HCT116 (cell line): ENCODE measurements around the gene SP100. TPM values are rescaled to one million over a fixed set of nuclear protein-coding genes. Genes with fewer than 3 reads are reported as not detected.

Experiments
- ATAC-seq: fragments of 200-7000 bp; cut with Tn5 transposase; 2 replicates; pipeline ENCODE4 v1.9.1; 2020; ENCODE audit warnings: mild to moderate bottlenecking, moderate library complexity
- BruUV-seq: library from RNA; stranded (reverse); fragments of 400-500 nt; replicated peaks from 2 replicates; lab custom pipeline; 2021; lab: Mats Ljungman, UMichigan
- CTCF ChIA-PET: fragments of 300-600 bp; sonication (Branson Sonifier 250); formaldehyde crosslinking; loops from one replicate; lab custom pipeline; 2021; ENCODE audit warnings: antibody characterized with exemption; lab: Charles Lee
- POLR2A ChIA-PET: fragments of 300-600, 350-600 bp; sonication (Branson Sonifier 250); formaldehyde crosslinking; loops from one replicate; lab custom pipeline; 2021; ENCODE audit warnings: antibody characterized with exemption; lab: Charles Lee
- RAD21 ChIA-PET, 2 experiments: fragments of 300-600 bp; sonication (Branson Sonifier 250); formaldehyde crosslinking; loops; one replicate each; lab custom pipeline; 2023; ENCODE audit warnings: low total read pairs in 2 of 2; ENCODE audit not compliant: uncharacterized antibody in 2 of 2, unreplicated experiment in 2 of 2, low non-redundant PET in 1 of 2; lab: Charles Lee
- DNase-seq: peaks from one replicate; pipeline ENCODE4 v3.0.0-alpha.2; 2010; ENCODE audit warnings: low read depth, low spot score
- H2AFZ ChIP-seq: fragments of 200-600 bp; shearing (Covaris generic), sonication (generic); 2 replicates; pipeline ENCODE4 v1.6.1; 2017; ENCODE audit warnings: low read depth, mixed run types, mixed read lengths, antibody characterized with exemption, low read length; ENCODE audit not compliant: poor library complexity, severe bottlenecking
- H3K27ac ChIP-seq: 2 replicates; pipeline ENCODE4 v1.5.1; 2012; ENCODE audit warnings: low read depth, low read length
- H3K27me3 ChIP-seq: fragments of 200-600 bp; sonication (generic); 2 replicates; pipeline ENCODE4 v1.6.1; 2016; ENCODE audit warnings: mixed run types, low read length, mixed read lengths; ENCODE audit not compliant: insufficient read depth
- H3K36me3 ChIP-seq, 2 experiments: fragments of 200-500 bp in 1 of 2; fragments of 200-600 bp in 1 of 2; sonication (Bioruptor generic) in 1 of 2; sonication (generic) in 1 of 2; 2 replicates each; pipeline versions ENCODE4 v1.5.1 to v1.6.1; 2014 to 2016; ENCODE audit warnings: low read length in 2 of 2, inconsistent platforms in 1 of 2, mixed read lengths in 1 of 2, mixed run types in 1 of 2; ENCODE audit not compliant: insufficient read depth in 2 of 2, control insufficient read depth in 1 of 2
- H3K4me1 ChIP-seq, 2 experiments: fragments of 200-600 bp in 1 of 2; sonication (generic) in 1 of 2; 2 replicates each; pipeline versions ENCODE4 v1.5.1 to v1.6.1; 2012 to 2017; ENCODE audit warnings: low read length in 2 of 2, inconsistent platforms in 1 of 2, mild to moderate bottlenecking in 1 of 2, mixed read lengths in 1 of 2, mixed run types in 1 of 2, moderate library complexity in 1 of 2; ENCODE audit not compliant: insufficient read depth in 2 of 2, control insufficient read depth in 1 of 2
- H3K4me2 ChIP-seq: fragments of 200-600 bp; sonication (generic); 2 replicates; pipeline ENCODE4 v1.6.1; 2017; ENCODE audit warnings: mixed run types, low read length, mixed read lengths
- H3K4me3 ChIP-seq, 2 experiments: fragments of 200-600 bp in 1 of 2; sonication (generic) in 1 of 2; replicated peaks in 1 of 2; 2 replicates each; pipeline ENCODE4 v1.5.1; 2011 to 2016; ENCODE audit warnings: low read length in 2 of 2, control low read depth in 1 of 2, low read depth in 1 of 2, mild to moderate bottlenecking in 1 of 2, mixed read lengths in 1 of 2, mixed run types in 1 of 2
- H3K79me2 ChIP-seq: fragments of 200-600 bp; sonication (generic); 2 replicates; pipeline ENCODE4 v1.6.1; 2017; ENCODE audit warnings: mild to moderate bottlenecking, mixed run types, low read length, moderate library complexity, mixed read lengths; ENCODE audit not compliant: insufficient read depth
- H3K9ac ChIP-seq: fragments of 200-600 bp; sonication (generic); 2 replicates; pipeline ENCODE4 v1.6.1; 2016; ENCODE audit warnings: low read length, mixed read lengths
- H3K9me2 ChIP-seq: fragments of 200-600 bp; sonication (generic), shearing (Covaris generic); 2 replicates; pipeline ENCODE4 v1.6.1; 2017; ENCODE audit warnings: mixed run types, mild to moderate bottlenecking, moderate library complexity; ENCODE audit not compliant: insufficient read depth
- H3K9me3 ChIP-seq, 2 experiments: fragments of 200-500 bp in 1 of 2; fragments of 200-600 bp in 1 of 2; sonication (Bioruptor generic) in 1 of 2; sonication (generic) in 1 of 2; 2 replicates each; pipeline ENCODE4 v1.6.1; 2014 to 2017; ENCODE audit warnings: low read length in 2 of 2, mixed read lengths in 2 of 2, inconsistent platforms in 1 of 2, low read depth in 1 of 2, mild to moderate bottlenecking in 1 of 2, mixed run types in 1 of 2, moderate library complexity in 1 of 2; ENCODE audit not compliant: control insufficient read depth in 1 of 2, insufficient read depth in 1 of 2
- H4K20me1 ChIP-seq: fragments of 200-600 bp; sonication (generic), shearing (Covaris generic); 2 replicates; pipeline ENCODE4 v1.6.1; 2017; ENCODE audit warnings: mixed run types, mild to moderate bottlenecking, moderate library complexity; ENCODE audit not compliant: insufficient read depth
- ATF3 ChIP-seq: IDR thresholded peaks from 2 replicates; pipeline ENCODE4 v1.6.1; 2012
- CBX3 ChIP-seq: IDR thresholded peaks from 2 replicates; pipeline ENCODE4 v1.6.1; 2012; ENCODE audit warnings: low read depth
- CEBPB ChIP-seq: IDR thresholded peaks from 2 replicates; pipeline ENCODE4 v1.6.1; 2012; ENCODE audit warnings: low read depth
- CTCF ChIP-seq, 3 experiments: fragments of 200-600 bp in 1 of 3; sonication (generic) in 1 of 3; IDR thresholded peaks in 2 of 3; conservative IDR thresholded peaks in 1 of 3; 2 replicates each; pipeline ENCODE4 v1.5.1; 2012 to 2017; ENCODE audit warnings: low read depth in 2 of 3, low read length in 2 of 3, antibody characterized with exemption in 1 of 3, borderline replicate concordance in 1 of 3, control low read depth in 1 of 3, mild to moderate bottlenecking in 1 of 3, mixed read lengths in 1 of 3, mixed run types in 1 of 3, moderate library complexity in 1 of 3; ENCODE audit not compliant: insufficient read depth in 1 of 3
- ELF1 ChIP-seq: IDR thresholded peaks from 2 replicates; pipeline ENCODE4 v1.6.1; 2012; ENCODE audit warnings: low read depth, borderline replicate concordance
- EZH2 ChIP-seq: fragments of 200-600 bp; sonication (generic); IDR thresholded peaks from 2 replicates; pipeline ENCODE4 v1.6.1; 2017; ENCODE audit warnings: antibody characterized with exemption, mixed run types
- EZH2phosphoT487 ChIP-seq: fragments of 200-600 bp; IDR thresholded peaks from 2 replicates; pipeline ENCODE4 v1.6.1; 2018; ENCODE audit warnings: antibody characterized with exemption, borderline replicate concordance
- POLR2AphosphoS5 ChIP-seq: IDR thresholded peaks from 2 replicates; pipeline ENCODE4 v1.6.1; 2011; ENCODE audit warnings: mild to moderate bottlenecking, low read depth, low read length, moderate library complexity
- RAD21 ChIP-seq: IDR thresholded peaks from 2 replicates; pipeline ENCODE4 v1.6.1; 2012; ENCODE audit warnings: low read depth, mild to moderate bottlenecking
- SRF ChIP-seq: IDR thresholded peaks from 2 replicates; pipeline ENCODE4 v1.6.1; 2012; ENCODE audit warnings: low read depth
- TCF7L2 ChIP-seq: IDR thresholded peaks from 2 replicates; pipeline ENCODE4 v1.7.0; 2011; ENCODE audit warnings: borderline replicate concordance, inconsistent platforms; ENCODE audit not compliant: insufficient read depth, insufficient read length; ENCODE audit errors: extremely low read depth
- ZFX ChIP-seq: fragments of 450-650 bp; IDR thresholded peaks from 2 replicates; pipeline ENCODE4 v1.6.1; 2017
- intact Hi-C: fragments of 100-400 bp; cut with micrococcal nuclease; formaldehyde crosslinking; loops from 2 replicates; pipeline ENCODE4 v1.10.0; 2022
- total RNA-seq: library from RNA; stranded (reverse); gene quantifications from one replicate; pipeline ENCODE4 v1.2.1, GENCODE V29; 2021; ENCODE audit not compliant: unreplicated experiment
- TF ChIP-seq, protein P1 (sequence below): IDR thresholded peaks from 2 replicates; pipeline ENCODE4 v1.6.1; 2012
- TF ChIP-seq, protein P2 (sequence below): IDR thresholded peaks from 2 replicates; pipeline ENCODE4 v1.6.1; 2012; ENCODE audit warnings: low read depth

SP100 gene
- total RNA-seq, 1 experiment from 2014 or later = 48.1 TPM

GRCh38 chr2:230582851-230583283 lies 166.9 kb downstream of the SP100 start:
- intact Hi-C loops = no loop called here
- Histone ChIP-seq H3K9ac (no peak overlapping the region), H3K27me3 (no peaks in the 10 kb centered on the region), H4K20me1 (no peaks in the 10 kb centered on the region), H3K4me1 (no peaks in the 10 kb centered on the region), H3K4me3 (no peak overlapping the region), H3K79me2 (no peaks in the 10 kb centered on the region), H3K4me2 (no peak overlapping the region), H3K27ac (no peak overlapping the region), H2AFZ (no peak overlapping the region), H3K36me3 (no peaks in the 10 kb centered on the region), H3K9me2 (no peaks in the 10 kb centered on the region), H3K9me3 (no peaks in the 10 kb centered on the region)
- DNase-seq (no peak), ATAC-seq (no peak)
- no TSS peak for BruUV-seq
- ChIA-PET POLR2A (no interaction called here), RAD21 (no interaction called here), CTCF (no interaction called here)
- TF ChIP-seq TCF7L2 = no peak
- no peak for TF ChIP-seq EZH2phosphoT487
- no peak for TF ChIP-seq POLR2AphosphoS5
- TF ChIP-seq ELF1 = no peak
- no peak for TF ChIP-seq EZH2
- no peak for TF ChIP-seq CTCF (IDR thresholded peaks at IDR 0.05 in 2 of 3, conservative IDR thresholded peaks at IDR 0.05 in 1 of 3; ENCODE audit: borderline replicate concordance in 1 of 3, insufficient read depth in 1 of 3, low read depth in 2 of 3, low read length in 2 of 3)
- TF ChIP-seq, protein P1, sequence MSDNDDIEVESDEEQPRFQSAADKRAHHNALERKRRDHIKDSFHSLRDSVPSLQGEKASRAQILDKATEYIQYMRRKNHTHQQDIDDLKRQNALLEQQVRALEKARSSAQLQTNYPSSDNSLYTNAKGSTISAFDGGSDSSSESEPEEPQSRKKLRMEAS = no peak
- no peak for TF ChIP-seq ZFX
- no peak for TF ChIP-seq CEBPB
- no peak for TF ChIP-seq CBX3
- no peak for TF ChIP-seq SRF
- no peak for TF ChIP-seq RAD21
- no peak for TF ChIP-seq ATF3
- TF ChIP-seq, protein P2, sequence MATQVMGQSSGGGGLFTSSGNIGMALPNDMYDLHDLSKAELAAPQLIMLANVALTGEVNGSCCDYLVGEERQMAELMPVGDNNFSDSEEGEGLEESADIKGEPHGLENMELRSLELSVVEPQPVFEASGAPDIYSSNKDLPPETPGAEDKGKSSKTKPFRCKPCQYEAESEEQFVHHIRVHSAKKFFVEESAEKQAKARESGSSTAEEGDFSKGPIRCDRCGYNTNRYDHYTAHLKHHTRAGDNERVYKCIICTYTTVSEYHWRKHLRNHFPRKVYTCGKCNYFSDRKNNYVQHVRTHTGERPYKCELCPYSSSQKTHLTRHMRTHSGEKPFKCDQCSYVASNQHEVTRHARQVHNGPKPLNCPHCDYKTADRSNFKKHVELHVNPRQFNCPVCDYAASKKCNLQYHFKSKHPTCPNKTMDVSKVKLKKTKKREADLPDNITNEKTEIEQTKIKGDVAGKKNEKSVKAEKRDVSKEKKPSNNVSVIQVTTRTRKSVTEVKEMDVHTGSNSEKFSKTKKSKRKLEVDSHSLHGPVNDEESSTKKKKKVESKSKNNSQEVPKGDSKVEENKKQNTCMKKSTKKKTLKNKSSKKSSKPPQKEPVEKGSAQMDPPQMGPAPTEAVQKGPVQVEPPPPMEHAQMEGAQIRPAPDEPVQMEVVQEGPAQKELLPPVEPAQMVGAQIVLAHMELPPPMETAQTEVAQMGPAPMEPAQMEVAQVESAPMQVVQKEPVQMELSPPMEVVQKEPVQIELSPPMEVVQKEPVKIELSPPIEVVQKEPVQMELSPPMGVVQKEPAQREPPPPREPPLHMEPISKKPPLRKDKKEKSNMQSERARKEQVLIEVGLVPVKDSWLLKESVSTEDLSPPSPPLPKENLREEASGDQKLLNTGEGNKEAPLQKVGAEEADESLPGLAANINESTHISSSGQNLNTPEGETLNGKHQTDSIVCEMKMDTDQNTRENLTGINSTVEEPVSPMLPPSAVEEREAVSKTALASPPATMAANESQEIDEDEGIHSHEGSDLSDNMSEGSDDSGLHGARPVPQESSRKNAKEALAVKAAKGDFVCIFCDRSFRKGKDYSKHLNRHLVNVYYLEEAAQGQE = no peak
